ENCODE data around the gene TLK1.

DNA sequence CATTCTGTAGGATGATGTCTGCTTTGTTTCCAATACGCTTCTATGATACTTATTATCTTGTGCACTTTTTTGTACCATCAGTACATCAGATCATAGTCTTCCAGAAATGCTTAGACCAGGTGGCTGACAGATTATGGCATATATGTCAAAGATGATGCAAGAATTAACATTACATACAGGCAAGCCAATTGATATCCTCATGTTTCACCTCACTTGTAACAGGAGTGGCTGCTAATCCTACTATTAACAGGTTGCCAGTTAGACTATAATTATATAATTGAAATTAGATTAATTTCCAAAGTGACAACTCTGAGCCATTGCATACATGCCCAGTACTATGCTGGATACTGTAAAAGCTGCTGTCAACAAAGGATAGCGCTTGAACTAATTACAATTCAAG is 77.2 kb downstream of the TLK1 start:
- TF ChIP-seq, protein P1, sequence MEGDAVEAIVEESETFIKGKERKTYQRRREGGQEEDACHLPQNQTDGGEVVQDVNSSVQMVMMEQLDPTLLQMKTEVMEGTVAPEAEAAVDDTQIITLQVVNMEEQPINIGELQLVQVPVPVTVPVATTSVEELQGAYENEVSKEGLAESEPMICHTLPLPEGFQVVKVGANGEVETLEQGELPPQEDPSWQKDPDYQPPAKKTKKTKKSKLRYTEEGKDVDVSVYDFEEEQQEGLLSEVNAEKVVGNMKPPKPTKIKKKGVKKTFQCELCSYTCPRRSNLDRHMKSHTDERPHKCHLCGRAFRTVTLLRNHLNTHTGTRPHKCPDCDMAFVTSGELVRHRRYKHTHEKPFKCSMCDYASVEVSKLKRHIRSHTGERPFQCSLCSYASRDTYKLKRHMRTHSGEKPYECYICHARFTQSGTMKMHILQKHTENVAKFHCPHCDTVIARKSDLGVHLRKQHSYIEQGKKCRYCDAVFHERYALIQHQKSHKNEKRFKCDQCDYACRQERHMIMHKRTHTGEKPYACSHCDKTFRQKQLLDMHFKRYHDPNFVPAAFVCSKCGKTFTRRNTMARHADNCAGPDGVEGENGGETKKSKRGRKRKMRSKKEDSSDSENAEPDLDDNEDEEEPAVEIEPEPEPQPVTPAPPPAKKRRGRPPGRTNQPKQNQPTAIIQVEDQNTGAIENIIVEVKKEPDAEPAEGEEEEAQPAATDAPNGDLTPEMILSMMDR (IDR thresholded peaks at IDR 0.05; ENCODE audit: insufficient read depth, low read depth, low read length), result no peak
- TF ChIP-seq EZH2 (IDR thresholded peaks at IDR 0.05; ENCODE audit: insufficient read depth, low read length), result no peak

Data from astrocyte (in vitro differentiated cells and primary cell).